NCI-H526 (cell line): ENCODE measurements around the gene DACH1.

Experiments used
- DNase-seq, 2 experiments: peaks; one replicate each; lab custom pipeline; 2025; lab: John Stamatoyannopoulos, UW

Gene DACH1

GRCh38 chr13:71624653-71625600 lies 242.1 kb downstream of the DACH1 start:
- no peak for DNase-seq

DNA sequence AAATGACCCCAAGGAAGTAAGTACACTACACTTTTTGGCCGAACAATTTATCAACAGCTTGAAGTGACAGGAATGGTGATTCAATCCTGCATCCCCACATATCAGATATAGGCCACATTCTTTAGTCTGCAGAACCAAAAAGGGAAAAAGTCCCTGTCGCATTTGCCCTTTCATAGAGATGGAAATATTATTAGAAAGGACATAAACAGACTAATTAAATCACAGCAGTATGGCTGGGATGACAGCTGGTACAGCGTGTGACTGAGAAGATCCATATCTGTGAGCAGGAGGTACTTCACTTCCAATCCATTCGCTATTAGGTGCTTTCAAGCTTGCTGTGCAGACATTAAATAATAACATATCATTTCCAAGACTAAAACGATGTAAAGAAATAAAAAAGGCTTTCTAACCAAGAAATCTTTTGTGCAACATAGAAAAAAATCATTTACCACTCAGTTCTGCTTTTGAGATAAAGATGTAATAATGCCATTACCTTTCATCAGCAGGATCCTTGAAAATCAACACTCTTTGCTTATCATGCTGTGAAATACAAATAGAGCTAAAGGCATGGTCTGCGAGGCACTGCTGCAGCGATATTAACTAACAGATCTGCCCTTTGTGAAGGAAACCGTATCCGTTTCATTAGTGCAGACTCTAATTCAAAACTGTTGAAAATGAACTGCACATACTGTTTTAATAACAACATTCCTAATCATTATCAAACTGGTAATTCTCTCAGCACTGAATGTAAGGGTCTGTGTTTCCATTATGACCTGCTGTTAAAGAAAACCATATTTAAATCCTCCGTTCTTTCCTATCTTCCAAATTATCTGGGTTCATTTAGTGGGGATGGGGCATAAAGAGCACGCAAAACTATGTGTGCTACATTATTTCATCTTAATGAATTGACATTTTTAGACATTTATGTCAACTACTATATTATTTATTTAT lies 245.6 kb downstream of the DACH1 start:
- DNase-seq, result peak in 1 of 2 experiments; percentile 34

DNA sequence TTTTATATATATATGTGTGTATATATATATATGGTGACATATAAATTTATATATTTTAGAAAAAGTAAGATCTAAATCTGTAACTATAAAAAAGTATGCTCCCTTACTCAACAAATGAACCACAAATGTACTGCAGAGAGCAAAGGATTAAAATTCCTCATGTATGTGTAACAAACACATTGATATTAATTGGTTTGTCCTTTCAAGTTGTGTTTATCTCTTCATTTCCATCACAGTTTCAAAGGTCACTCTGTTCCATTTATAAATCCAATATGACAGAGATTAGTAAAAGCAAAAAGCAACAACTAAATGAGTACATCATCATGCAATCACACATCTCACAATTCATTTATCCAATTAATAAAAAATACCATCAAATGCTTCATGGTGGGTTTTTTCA lies 247.9 kb downstream of the DACH1 start:
- no peak for DNase-seq

GRCh38 chr13:71618159-71618558 lies 248.8 kb downstream of the DACH1 start:
- DNase-seq, result no peak

DNA sequence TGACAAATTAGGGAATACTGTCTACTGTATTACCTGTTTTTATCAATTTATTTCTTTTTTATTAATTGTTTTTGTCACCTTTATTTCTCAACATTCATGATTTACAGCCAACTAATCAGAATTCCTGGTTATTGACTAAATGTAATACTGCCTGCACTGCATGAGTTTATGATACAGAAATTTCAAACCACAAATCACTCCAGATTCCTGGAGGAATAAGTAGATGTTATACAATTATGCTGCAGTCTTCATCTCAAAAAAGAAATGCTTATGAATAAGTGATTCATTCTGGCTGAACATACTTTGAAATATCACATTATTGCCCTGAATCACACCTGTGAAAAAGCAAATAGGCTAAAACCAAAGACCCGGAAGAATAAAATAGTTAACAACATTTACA lies 249.7 kb downstream of the DACH1 start:
- DNase-seq, result no peak

- DNase-seq, result no peak
Observed at GRCh38 chr13:71613066-71613745, 253.8 kb downstream of the DACH1 start.

- no peak for DNase-seq
Observed at GRCh38 chr13:71611292-71611691, 255.7 kb downstream of the DACH1 start.

DNA sequence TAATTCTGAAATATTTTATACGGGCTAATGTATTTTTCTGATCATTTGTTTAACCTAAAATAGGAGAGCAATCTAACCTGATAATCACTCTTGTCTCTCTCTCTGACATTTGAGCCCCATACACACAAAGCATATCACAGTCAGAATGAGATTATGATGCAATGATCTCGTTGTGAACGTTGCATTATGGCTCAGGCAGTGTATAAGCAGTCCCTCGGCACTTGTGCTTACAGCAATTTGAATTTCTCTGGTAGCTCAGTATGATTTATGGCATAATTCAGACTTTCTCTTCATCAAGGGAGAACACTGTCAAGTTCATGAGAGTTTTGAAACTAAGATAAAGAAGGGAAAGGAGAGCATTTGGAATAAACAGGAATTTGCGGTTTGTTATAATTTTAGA lies 256.1 kb downstream of the DACH1 start:
- DNase-seq, result peak; percentile 20 to 39

- no peak for DNase-seq
Observed at GRCh38 chr13:71609271-71609670, 257.7 kb downstream of the DACH1 start.

DNA sequence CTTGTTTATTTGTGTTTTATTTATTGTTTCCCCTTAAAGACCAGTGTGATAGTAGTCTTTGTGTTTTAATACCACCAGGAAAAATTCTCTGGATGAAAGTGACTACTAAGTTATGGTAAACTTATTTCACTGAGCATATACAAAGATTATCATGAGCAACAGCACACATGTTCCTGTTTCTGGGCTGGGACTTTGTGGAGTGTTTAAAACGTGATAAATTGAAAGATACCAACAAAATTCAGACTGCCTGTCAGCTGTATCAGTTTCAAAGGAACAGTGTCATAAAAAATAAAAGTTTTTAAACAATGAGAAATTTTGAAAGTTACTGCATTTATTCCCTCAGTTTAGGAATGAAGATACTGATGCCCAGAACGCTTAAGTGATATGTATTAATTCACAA lies 259.4 kb downstream of the DACH1 start:
- no peak for DNase-seq

DNA sequence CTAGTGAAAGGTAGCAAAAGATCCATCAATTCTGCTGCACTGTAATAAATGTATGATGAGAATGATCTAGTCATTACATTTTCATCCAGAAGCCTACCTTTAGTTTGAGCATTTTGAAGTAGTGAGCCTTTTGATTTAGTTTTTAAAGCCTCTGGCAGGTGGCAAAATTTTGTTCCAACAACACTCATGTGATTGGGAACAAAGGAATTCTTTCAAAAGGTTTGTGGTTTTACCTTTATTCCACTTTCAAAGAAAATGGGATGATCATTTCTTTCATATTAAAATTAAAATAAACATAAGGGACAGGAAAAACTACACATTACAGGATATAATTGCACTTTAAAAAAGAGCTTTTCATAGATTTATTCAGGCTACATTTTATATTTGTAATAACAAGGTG lies 260.2 kb downstream of the DACH1 start:
- no peak for DNase-seq

DNA sequence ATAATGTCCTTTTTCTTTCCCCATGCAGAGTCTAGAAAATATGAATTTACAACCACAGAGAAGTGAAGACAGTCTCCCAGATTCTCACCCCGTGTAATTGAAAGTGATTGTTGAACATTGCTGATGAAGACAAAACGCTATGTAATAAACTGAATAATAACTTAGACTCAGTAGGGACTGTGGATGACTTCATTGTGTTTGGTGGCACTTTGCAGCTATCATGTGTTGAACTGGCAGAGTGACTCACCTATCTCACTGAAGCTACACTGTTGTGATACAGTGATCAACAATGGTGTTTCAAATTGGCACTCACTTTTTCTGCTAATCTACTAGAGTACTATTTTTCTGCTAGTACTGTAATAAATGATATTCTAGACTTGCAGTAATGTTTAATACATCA lies 261.3 kb downstream of the DACH1 start:
- DNase-seq, result no peak

- DNase-seq, result no peak
Observed at GRCh38 chr13:71603255-71603654, 263.7 kb downstream of the DACH1 start.

GRCh38 chr13:71602344-71602743 lies 264.7 kb downstream of the DACH1 start:
- DNase-seq, result no peak

DNA sequence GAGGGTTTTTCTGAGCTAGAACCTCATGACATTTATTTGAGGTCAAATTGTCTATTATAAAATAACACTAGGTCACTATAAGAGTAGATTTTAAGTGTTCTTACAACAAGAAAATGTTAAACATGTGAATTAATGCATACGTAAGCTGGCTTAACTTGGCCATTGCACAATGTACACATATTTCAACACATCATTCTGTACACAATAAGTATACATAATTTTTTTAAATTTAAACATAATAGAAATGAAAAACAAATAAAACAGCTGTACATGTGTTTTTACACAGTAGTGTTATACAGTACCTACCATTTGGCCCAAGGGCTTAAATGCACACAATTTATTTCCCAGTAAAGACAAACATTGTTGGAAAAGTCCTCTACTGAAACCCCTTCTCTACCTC lies 269.9 kb downstream of the DACH1 start:
- DNase-seq, result no peak

DNA sequence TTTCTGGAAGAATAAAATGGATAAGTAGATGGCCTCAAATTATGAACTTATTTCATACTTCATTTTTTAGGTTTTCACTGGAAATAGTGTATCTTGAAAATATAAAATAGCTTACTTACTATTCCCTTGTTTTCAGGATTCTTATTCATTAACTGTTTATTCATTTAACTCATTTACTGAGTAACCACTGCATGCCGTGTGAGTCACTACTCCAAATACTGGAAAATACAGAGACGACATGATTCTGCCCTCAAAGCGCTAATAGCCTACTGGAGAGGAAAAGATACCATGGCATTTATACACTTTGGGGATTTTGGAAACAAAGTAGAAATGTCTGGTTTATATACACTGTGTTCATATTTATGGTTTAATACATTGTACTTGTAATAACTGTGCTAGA lies 270.9 kb downstream of the DACH1 start:
- no peak for DNase-seq

- no peak for DNase-seq
Observed at GRCh38 chr13:71593566-71593965, 273.4 kb downstream of the DACH1 start.

- DNase-seq, result no peak
Observed at GRCh38 chr13:71591374-71591773, 275.6 kb downstream of the DACH1 start.

DNA sequence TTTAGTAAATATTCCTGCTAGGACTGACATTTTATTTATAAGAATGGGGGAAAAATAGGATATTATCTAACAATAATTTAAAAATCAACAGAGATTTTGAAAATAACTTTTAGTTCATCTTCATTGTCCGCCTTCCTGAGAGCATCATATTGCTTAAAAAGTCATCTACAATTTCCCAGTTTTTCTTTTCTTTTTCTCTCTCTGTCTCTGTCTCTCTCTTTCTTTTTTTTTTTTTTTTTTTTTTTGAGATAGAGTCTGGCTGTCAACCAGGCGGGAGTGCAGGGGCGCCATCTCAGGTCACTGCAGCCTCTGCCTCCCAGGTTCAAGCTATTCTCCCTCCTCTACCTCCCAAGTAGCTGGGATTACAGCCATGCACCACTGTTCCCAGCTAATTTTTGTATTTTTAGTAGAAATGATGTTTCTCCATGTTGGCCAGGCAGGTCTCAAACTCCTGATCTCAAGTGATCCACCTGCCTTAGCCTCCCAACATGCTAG lies 276.3 kb downstream of the DACH1 start:
- DNase-seq, result no peak

GRCh38 chr13:71589032-71589431 lies 278.0 kb downstream of the DACH1 start:
- DNase-seq, result no peak

- no peak for DNase-seq
Observed at GRCh38 chr13:71587817-71588216, 279.2 kb downstream of the DACH1 start.

DNA sequence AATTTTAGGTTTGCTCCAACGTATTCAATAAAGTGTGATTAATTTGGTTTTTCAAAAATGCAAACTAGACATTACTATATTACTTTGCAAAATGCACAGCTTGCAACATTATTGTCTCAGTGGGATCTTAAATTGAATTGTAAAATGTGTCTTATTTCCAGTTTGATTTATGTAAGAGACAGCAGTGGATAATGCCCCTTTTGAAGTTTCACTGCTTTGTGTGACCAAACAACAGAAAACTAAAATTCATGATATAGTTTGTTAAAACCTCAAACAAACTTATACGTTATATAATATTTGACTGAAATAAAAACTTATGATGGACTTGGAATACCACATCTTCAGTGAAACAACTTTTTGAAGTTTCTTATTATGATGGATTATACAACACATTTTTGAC lies 279.8 kb downstream of the DACH1 start:
- no peak for DNase-seq
